Measurements from ENCODE around the gene TNKS2.

TNKS2 gene

DNA sequence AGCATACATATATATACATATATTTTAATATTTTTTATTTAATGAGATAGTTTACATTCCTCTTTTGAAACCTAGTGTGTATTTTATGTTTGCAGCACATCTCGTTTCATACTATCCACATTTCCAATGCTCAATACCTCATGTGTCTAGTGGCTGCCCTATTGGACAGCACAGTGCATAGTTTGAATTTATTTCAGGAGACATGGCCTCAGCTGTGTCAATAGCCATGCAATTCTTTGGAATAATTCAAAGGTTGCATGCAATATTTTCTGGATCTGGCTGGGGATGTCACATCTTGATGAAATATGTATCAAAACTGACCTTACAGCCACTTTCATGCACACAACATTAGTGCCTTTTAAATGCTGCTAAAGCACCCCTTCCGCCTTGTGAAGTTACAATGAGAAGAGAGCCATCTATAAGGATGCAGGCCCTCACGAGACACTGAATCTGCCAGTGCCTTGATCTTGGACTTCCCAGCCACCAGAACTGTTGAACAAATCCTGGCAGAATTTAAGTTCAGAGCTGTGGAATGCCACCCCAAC lies 98.1 kb downstream of the TNKS2 start:
- no peaks in the 10 kb centered on the region for H3K36me3 ChIP-seq (ENCODE audit: insufficient read depth, low read length)
- H3K4me3 ChIP-seq (ENCODE audit: low read length, poor library complexity, severe bottlenecking) = no peak overlapping the region
- no peaks in the 10 kb centered on the region for H4K20me1 ChIP-seq (ENCODE audit: insufficient read depth, low read length, poor library complexity, severe bottlenecking)
- no peaks in the 10 kb centered on the region for H3K27me3 ChIP-seq (ENCODE audit: insufficient read depth, low read length, poor library complexity, severe bottlenecking)
- H3K4me1 ChIP-seq (ENCODE audit: insufficient read depth, low read length, poor library complexity, severe bottlenecking) = peaks cover 5% of the 10 kb centered on the region
- no peaks in the 10 kb centered on the region for H3K79me2 ChIP-seq (ENCODE audit: insufficient read depth, low read length)
- H3K9me2 ChIP-seq (replicated peaks; ENCODE audit: low read depth, low read length) = no peaks in the 10 kb centered on the region
- no peak overlapping the region for H3K9ac ChIP-seq (ENCODE audit: low read depth, low read length, poor library complexity, severe bottlenecking)
- H3K9me3 ChIP-seq (ENCODE audit: insufficient read depth, low read depth, low read length) = no peaks in the 10 kb centered on the region
- no peaks in the 10 kb centered on the region for H3F3A ChIP-seq (ENCODE audit: low read depth)
- no peak for TF ChIP-seq EZH2phosphoT487 (IDR thresholded peaks at IDR 0.05; ENCODE audit: borderline replicate concordance)
- TF ChIP-seq, protein P1, sequence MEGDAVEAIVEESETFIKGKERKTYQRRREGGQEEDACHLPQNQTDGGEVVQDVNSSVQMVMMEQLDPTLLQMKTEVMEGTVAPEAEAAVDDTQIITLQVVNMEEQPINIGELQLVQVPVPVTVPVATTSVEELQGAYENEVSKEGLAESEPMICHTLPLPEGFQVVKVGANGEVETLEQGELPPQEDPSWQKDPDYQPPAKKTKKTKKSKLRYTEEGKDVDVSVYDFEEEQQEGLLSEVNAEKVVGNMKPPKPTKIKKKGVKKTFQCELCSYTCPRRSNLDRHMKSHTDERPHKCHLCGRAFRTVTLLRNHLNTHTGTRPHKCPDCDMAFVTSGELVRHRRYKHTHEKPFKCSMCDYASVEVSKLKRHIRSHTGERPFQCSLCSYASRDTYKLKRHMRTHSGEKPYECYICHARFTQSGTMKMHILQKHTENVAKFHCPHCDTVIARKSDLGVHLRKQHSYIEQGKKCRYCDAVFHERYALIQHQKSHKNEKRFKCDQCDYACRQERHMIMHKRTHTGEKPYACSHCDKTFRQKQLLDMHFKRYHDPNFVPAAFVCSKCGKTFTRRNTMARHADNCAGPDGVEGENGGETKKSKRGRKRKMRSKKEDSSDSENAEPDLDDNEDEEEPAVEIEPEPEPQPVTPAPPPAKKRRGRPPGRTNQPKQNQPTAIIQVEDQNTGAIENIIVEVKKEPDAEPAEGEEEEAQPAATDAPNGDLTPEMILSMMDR (conservative IDR thresholded peaks at IDR 0.05; ENCODE audit: low read length) = no peak
- H2AFZ ChIP-seq (ENCODE audit: low read length) = no peak overlapping the region
- H3K4me2 ChIP-seq (ENCODE audit: low read depth, low read length, poor library complexity, severe bottlenecking) = no peak overlapping the region

DNA sequence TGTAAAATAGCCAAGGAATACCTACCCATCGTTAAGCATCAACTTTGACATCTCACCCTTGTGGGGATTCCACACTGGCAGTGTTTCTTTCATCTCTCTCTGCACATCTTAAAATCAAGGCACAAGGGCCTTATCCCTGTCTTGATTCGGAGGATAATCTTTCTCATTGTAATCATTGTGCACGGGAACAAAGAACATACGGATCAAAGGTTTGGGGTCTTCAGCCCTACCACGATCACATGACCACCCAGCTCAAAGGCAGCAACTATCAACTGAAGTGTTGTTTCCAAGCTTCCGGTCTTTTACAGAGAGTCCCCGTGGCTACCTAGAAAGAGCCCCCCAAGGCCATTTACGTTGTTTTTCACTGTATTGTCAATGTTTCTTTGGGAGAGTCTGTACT lies 99.2 kb downstream of the TNKS2 start:
- no peak overlapping the region for H3K4me3 ChIP-seq (ENCODE audit: low read length, poor library complexity, severe bottlenecking)
- H3K79me2 ChIP-seq (ENCODE audit: insufficient read depth, low read length) = no peaks in the 10 kb centered on the region
- no peaks in the 10 kb centered on the region for H3K36me3 ChIP-seq (ENCODE audit: insufficient read depth, low read length)
- TF ChIP-seq, protein P1 (conservative IDR thresholded peaks at IDR 0.05; ENCODE audit: low read length) = no peak
- TF ChIP-seq EZH2phosphoT487 (IDR thresholded peaks at IDR 0.05; ENCODE audit: borderline replicate concordance) = no peak
- no peaks in the 10 kb centered on the region for H4K20me1 ChIP-seq (ENCODE audit: insufficient read depth, low read length, poor library complexity, severe bottlenecking)
- H3K4me1 ChIP-seq (ENCODE audit: insufficient read depth, low read length, poor library complexity, severe bottlenecking) = peaks cover 17% of the 10 kb centered on the region
- H3F3A ChIP-seq (ENCODE audit: low read depth) = no peaks in the 10 kb centered on the region
- H2AFZ ChIP-seq (ENCODE audit: low read length) = no peak overlapping the region
- H3K9me3 ChIP-seq (ENCODE audit: insufficient read depth, low read depth, low read length) = no peaks in the 10 kb centered on the region
- no peak overlapping the region for H3K9ac ChIP-seq (ENCODE audit: low read depth, low read length, poor library complexity, severe bottlenecking)
- no peaks in the 10 kb centered on the region for H3K27me3 ChIP-seq (ENCODE audit: insufficient read depth, low read length, poor library complexity, severe bottlenecking)
- H3K9me2 ChIP-seq (replicated peaks; ENCODE audit: low read depth, low read length) = no peaks in the 10 kb centered on the region
- no peak overlapping the region for H3K4me2 ChIP-seq (ENCODE audit: low read depth, low read length, poor library complexity, severe bottlenecking)

DNA sequence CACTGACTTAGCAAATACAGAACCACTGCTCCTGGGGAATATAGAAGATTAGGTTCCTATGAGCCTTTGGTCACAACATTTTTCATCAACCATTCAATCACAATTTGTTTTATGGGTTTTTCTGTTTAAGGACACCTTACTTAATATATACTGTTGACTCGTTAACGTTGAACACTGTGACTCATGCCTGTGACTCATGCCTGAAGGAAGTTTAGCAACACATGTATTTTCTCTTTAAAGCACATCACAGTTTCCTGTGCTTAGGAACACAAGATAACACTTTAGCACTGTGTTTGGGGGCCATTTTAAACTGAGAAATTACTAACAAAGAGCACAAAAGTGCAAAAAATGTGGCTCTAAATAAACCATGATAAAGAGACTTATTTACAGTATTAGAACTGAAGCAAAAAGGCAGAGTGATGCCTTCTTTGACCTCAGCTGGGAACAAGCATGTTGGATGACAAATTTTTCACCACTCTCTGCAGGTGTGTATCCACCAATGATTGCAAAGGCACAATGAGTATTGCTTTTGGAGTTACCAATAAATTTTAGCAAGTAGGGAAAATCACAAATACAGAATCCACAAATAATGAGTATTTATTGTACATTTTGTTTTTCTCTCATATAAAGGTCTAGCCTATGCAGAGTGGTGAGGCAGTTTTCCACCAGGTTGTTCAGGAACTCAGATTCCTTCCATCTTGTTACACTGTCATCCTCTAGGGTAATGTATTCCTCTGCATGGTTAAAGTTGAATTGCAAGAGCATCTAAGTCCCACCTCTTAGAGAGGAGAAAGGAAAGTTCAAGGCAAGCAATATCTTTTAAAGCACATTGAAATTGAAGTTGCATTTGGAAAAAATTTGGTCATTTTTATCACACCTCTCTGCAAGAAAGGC lies 103.8 kb downstream of the TNKS2 start:
- Histone ChIP-seq H3K27me3 (ENCODE audit: insufficient read depth, low read length, poor library complexity, severe bottlenecking) (no peaks in the 10 kb centered on the region), H3K4me1 (ENCODE audit: insufficient read depth, low read length, poor library complexity, severe bottlenecking) (peaks cover 25% of the 10 kb centered on the region), H3K4me2 (ENCODE audit: low read depth, low read length, poor library complexity, severe bottlenecking) (peak overlapping the region; percentile 49), H3F3A (ENCODE audit: low read depth) (peaks cover 6% of the 10 kb centered on the region; the same call in 1 of the 2 replicates), H3K79me2 (ENCODE audit: insufficient read depth, low read length) (peaks cover 3% of the 10 kb centered on the region; the same call in 1 of the 2 replicates), H2AFZ (ENCODE audit: low read length) (peak overlapping the region; percentile 60), H3K4me3 (ENCODE audit: low read length, poor library complexity, severe bottlenecking) (peak overlapping the region; percentile 19), H4K20me1 (ENCODE audit: insufficient read depth, low read length, poor library complexity, severe bottlenecking) (no peaks in the 10 kb centered on the region), H3K9me3 (ENCODE audit: insufficient read depth, low read depth, low read length) (no peaks in the 10 kb centered on the region), H3K9ac (ENCODE audit: low read depth, low read length, poor library complexity, severe bottlenecking) (peak overlapping the region; percentile 6), H3K36me3 (ENCODE audit: insufficient read depth, low read length) (no peaks in the 10 kb centered on the region), H3K9me2 (replicated peaks; ENCODE audit: low read depth, low read length) (no peaks in the 10 kb centered on the region)
- no peak for TF ChIP-seq EZH2phosphoT487 (IDR thresholded peaks at IDR 0.05; ENCODE audit: borderline replicate concordance)
- TF ChIP-seq, protein P1 (conservative IDR thresholded peaks at IDR 0.05; ENCODE audit: low read length) = no peak

All from Loucy (cell line).